Esophagus muscularis mucosa (tissue), 3 donors: ENCODE data around the gene QDPR.

Source experiments
- CTCF ChIP-seq, 3 experiments: fragments of 200-600 bp in 2 of 3; fragments of 450-650 bp in 1 of 3; sonication (generic) in 2 of 3; IDR thresholded peaks; one replicate each; pipeline ENCODE4 v1.5.1; 2017 to 2019; ENCODE audit warnings: antibody characterized with exemption in 3 of 3, mild to moderate bottlenecking in 2 of 3, moderate library complexity in 1 of 3
- EP300 ChIP-seq: sonication (generic); formaldehyde crosslinking; IDR thresholded peaks from one replicate; pipeline ENCODE4 v1.6.1; 2017; ENCODE audit warnings: antibody characterized with exemption

DNA sequence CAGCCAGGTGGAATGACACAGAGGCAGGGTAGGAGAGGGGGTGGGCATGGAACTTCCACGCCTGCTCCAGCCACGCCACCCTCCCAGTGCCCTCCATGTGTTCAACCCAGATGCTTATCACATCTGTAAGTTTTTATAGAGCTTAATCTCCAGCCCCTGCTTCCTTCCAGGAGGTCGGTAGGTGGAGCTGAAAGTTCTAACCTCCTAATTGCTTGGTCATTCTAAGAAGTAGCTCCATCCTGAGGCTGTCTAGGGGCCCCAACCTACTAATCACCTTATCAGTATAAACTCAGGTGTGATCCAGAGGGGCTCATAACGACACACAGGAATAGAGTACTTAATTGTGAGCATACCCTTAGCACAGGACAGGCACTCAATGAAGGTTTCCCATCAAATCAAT lies 18.3 kb downstream of the QDPR start:
- TF ChIP-seq EP300 (no peak), CTCF (IDR thresholded peaks at IDR 0.05) (no peak)
